Measurements from ENCODE around the gene RABIF.

- TF ChIP-seq, protein P1, sequence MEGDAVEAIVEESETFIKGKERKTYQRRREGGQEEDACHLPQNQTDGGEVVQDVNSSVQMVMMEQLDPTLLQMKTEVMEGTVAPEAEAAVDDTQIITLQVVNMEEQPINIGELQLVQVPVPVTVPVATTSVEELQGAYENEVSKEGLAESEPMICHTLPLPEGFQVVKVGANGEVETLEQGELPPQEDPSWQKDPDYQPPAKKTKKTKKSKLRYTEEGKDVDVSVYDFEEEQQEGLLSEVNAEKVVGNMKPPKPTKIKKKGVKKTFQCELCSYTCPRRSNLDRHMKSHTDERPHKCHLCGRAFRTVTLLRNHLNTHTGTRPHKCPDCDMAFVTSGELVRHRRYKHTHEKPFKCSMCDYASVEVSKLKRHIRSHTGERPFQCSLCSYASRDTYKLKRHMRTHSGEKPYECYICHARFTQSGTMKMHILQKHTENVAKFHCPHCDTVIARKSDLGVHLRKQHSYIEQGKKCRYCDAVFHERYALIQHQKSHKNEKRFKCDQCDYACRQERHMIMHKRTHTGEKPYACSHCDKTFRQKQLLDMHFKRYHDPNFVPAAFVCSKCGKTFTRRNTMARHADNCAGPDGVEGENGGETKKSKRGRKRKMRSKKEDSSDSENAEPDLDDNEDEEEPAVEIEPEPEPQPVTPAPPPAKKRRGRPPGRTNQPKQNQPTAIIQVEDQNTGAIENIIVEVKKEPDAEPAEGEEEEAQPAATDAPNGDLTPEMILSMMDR (IDR thresholded peaks at IDR 0.05 in 8 of 11, conservative IDR thresholded peaks at IDR 0.05 in 3 of 11): no peak
- no peak for TF ChIP-seq POLR2A (IDR thresholded peaks at IDR 0.05)
Observed at GRCh38 chr1:202938287-202938925, 49.5 kb upstream of the RABIF start.

All from spleen (tissue), 7 donors.